Nephron progenitor cell (in vitro differentiated cells): ENCODE measurements around the gene SERPINB8.

Experiments
- DNase-seq: peaks from one replicate; pipeline ENCODE4 v3.0.0; 2021
- H3K27ac Mint-ChIP-seq: 2 replicates; pipeline ENCODE4 v1.8.0; 2021; ENCODE audit warnings: mild to moderate bottlenecking, moderate library complexity, mixed read lengths
- H3K27me3 Mint-ChIP-seq: 2 replicates; pipeline ENCODE4 v1.8.0; 2021; ENCODE audit warnings: mild to moderate bottlenecking, low read depth, mixed read lengths; ENCODE audit not compliant: poor library complexity
- H3K36me3 Mint-ChIP-seq: 2 replicates; pipeline ENCODE4 v1.8.0; 2021; ENCODE audit warnings: low read depth, mixed read lengths
- H3K4me1 Mint-ChIP-seq: 2 replicates; pipeline ENCODE4 v1.8.0; 2021; ENCODE audit warnings: mixed read lengths
- H3K4me3 Mint-ChIP-seq: 2 replicates; pipeline ENCODE4 v1.8.0; 2021; ENCODE audit warnings: mild to moderate bottlenecking, moderate library complexity, mixed read lengths
- H3K9me3 Mint-ChIP-seq: 2 replicates; pipeline ENCODE4 v1.8.0; 2021; ENCODE audit warnings: mild to moderate bottlenecking, moderate library complexity, mixed read lengths
- CTCF ChIP-seq: fragments of 200-600 bp; sonication (generic); IDR thresholded peaks from 2 replicates; pipeline ENCODE4 v1.5.0; 2021; ENCODE audit warnings: antibody characterized with exemption

SERPINB8 gene

GRCh38 chr18:63963615-63964256 is 6.1 kb upstream of the SERPINB8 start:
- Mint-ChIP-seq H3K4me1 (peaks cover 4% of the 10 kb centered on the region), H3K4me3 (no peak overlapping the region), H3K9me3 (no peaks in the 10 kb centered on the region), H3K36me3 (no peaks in the 10 kb centered on the region), H3K27ac (no peak overlapping the region), H3K27me3 (peaks cover 50% of the 10 kb centered on the region)
- TF ChIP-seq CTCF, result peak; percentile 72
- no peak for DNase-seq

DNA sequence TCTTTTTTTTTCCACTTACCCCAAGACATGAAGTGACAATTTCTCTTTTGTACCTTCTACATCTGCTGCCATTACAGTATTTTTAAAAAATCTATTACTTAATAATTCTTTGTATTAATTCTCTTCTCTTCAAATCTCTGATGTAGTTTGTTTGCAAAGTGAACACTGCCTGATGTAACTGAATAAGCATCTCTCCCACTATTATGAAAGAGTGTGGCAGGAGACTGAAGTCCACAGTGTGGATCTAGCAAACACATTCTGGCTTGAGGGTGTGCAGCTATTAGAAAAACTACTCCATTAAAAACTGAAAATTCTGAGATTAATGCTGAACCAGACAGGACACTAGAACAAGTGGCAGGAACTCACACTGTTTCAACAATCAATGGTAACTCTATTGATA is 5.0 kb upstream of the SERPINB8 start:
- no peak for TF ChIP-seq CTCF
- peaks cover 16% of the 10 kb centered on the region for H3K4me1 Mint-ChIP-seq
- peaks cover 43% of the 10 kb centered on the region for H3K27me3 Mint-ChIP-seq
- DNase-seq, result no peak
- no peaks in the 10 kb centered on the region for H3K9me3 Mint-ChIP-seq
- H3K27ac Mint-ChIP-seq, result no peak overlapping the region
- no peaks in the 10 kb centered on the region for H3K36me3 Mint-ChIP-seq
- no peak overlapping the region for H3K4me3 Mint-ChIP-seq

DNA sequence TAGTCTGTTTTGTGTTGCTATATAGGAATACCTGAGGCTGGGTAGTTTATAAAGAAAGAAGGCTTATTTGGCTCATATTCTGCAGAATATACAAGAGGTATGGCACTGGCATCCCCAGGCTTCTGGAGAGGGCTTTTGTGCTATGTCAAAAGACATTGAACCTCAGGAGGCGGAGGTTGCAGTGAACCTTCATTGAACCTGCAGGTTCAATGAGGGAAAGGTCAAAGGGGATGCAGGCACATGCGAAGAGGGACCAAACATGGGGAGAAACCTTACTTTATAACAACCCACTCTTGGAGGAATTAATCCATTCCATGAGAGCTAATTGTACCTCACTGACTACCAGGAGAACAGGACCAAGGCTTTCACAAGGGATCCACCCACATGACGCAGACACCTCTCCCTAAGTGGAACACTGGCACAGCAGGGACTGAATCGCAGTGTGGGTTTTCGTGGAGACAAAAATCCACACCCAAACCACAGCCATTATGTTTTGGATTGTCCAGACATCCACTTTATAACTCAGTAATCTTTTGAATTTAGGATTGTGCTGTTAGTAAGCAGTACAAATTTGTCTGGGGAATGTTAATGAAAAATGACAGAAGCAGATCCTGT is 4.1 kb upstream of the SERPINB8 start:
- Mint-ChIP-seq H3K4me3 (no peak overlapping the region), H3K4me1 (peaks cover 19% of the 10 kb centered on the region), H3K27me3 (peaks cover 38% of the 10 kb centered on the region), H3K9me3 (no peaks in the 10 kb centered on the region), H3K36me3 (no peaks in the 10 kb centered on the region), H3K27ac (no peak overlapping the region)
- TF ChIP-seq CTCF, result no peak
- DNase-seq, result no peak

- Mint-ChIP-seq H3K27ac (peak overlapping the region; percentile 95), H3K27me3 (peaks cover 19% of the 10 kb centered on the region), H3K4me1 (peaks cover 27% of the 10 kb centered on the region), H3K36me3 (no peaks in the 10 kb centered on the region), H3K4me3 (peak overlapping the region; percentile 86), H3K9me3 (peaks cover 8% of the 10 kb centered on the region)
- DNase-seq, result peak; percentile 57
- no peak for TF ChIP-seq CTCF
Measured at GRCh38 chr18:63970809-63971205, 926 bp downstream of the SERPINB8 start.

DNA sequence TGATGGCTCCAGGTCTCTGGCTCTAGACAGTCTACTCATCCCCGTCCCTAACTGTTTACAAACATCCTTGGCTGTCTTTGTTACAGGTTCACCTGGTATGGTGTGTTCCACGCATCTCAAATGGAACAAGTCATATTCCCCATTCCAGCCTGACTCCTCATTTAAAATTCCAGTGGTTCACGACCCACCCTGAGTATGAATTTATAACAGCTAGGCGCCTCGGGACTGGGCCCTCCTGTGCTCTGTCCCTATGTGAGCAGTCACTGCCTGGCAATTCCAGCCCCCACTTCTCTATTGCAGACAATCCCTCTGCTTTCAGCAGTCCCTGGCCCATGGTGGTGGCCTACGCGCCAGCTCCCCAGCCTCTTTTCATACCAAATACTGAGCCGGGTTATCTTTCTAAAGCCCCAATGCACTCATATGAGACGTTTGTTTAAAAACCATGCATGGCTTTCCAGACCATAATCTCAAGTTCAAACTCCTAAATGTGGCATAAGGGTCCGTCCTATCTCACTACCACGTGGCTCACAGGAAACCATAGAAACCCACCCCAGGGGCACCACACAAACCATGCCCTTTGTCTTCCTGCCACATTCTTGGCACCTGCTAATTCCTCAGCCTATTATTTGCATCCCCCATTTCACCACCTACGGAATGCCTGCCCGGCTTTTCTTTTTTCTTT is 1.6 kb downstream of the SERPINB8 start:
- Mint-ChIP-seq H3K4me1 (peaks cover 27% of the 10 kb centered on the region), H3K9me3 (peaks cover 8% of the 10 kb centered on the region), H3K4me3 (peak overlapping the region; percentile 86), H3K27me3 (peaks cover 17% of the 10 kb centered on the region), H3K36me3 (no peaks in the 10 kb centered on the region), H3K27ac (peak overlapping the region; percentile 95)
- TF ChIP-seq CTCF, result no peak
- no peak for DNase-seq
